ENCODE measurements around the gene TTC28.
A peak's percentile ranks its signal among the peaks of the same experiment; 100 is the strongest.

The TTC28 gene

DNA sequence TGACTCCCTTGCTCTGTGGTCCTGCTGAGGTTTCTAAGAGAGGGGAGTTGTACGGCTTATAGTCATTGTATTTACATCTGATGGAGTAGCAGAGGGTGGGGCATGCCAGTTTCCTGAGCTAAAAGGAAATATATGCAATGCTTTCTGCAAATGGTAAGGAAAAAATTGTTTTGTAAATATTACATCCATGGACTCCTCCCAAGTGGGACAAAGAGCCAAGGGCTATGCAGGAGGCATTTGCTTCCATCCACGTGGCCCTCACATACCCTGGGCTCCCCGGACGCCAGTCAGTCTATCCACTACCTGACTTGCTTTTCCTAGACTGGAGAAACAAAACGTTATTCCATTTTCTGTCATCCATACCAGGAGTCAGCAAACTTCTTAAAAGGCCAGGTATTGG lies 700.8 kb downstream of the TTC28 start:
- DNase-seq, result no peak

DNA sequence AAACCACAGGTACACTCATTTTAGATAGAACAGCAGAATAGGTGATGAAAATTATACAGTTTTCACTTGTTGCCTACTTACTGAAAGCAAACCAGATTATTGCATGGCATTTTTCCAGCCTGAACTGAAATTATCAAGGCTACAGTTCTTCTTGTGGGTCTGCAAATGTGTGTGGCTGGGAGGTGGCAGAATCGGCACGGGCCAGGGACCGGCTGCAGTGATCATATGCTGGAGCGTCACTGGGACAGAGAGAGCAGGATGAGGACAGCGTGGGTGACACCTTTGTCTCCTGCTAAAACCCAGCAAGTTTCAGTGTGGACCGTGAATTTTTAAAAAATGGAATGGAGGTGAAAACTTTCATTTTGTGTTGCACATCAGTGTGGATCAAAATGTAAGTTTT lies 701.3 kb downstream of the TTC28 start:
- DNase-seq, result no peak

DNA sequence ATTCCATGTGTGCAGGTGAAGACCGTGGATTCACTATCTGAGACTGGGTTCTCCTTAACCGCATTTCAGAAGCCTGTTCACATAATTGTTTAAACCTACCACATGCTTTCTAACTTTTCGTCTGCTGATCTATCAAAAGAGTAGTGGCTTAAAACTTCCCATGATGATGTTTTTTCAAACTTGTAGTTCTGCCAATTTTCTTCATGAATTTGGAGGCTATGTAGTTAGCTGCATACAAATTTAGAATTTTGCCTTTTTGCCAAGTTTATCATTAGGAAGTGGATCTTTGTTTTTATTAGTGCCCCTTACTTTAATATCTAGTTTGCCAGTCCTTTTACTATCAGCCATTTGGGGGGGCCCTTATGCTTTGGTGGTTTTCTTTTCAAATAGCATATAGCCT lies 703.1 kb downstream of the TTC28 start:
- no peak for DNase-seq

DNA sequence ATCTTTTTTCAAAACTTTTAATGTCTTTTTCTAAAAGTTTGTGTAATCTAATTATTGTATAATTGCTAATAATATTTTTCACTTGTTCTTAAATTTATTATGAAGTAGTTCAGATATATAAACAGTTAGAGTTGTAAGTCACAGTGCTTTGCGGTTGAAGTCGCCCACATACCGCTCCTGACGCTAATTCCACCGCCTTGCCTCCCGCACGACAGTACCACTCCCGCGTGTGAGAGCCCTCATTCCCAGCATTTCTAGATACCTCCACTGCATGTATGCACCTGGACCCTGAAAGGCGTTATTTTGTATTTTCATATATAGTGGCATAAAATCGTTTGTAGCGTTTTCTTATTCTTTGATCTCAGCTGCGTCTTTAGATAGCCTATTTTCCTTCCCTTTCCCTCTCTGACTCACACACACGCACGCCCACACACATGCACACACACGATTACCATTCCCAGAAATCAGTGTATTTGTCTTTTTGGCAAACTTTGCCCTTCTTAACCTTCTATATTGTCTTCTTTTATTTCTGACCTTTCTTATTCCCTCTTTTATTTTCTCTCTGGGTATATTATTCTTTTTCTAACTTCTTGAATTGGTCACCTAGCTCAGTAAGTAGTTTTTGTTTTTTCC lies 704.1 kb downstream of the TTC28 start:
- peak; percentile 40 to 46 for DNase-seq

- DNase-seq, result no peak
Observed at GRCh38 chr22:27973846-27974245, 705.8 kb downstream of the TTC28 start.

- DNase-seq, result no peak
Observed at GRCh38 chr22:27972732-27973698, 706.6 kb downstream of the TTC28 start.

GRCh38 chr22:27971926-27972325 lies 707.7 kb downstream of the TTC28 start:
- no peak for DNase-seq

GRCh38 chr22:27970596-27971220 lies 708.9 kb downstream of the TTC28 start:
- DNase-seq, result no peak

DNA sequence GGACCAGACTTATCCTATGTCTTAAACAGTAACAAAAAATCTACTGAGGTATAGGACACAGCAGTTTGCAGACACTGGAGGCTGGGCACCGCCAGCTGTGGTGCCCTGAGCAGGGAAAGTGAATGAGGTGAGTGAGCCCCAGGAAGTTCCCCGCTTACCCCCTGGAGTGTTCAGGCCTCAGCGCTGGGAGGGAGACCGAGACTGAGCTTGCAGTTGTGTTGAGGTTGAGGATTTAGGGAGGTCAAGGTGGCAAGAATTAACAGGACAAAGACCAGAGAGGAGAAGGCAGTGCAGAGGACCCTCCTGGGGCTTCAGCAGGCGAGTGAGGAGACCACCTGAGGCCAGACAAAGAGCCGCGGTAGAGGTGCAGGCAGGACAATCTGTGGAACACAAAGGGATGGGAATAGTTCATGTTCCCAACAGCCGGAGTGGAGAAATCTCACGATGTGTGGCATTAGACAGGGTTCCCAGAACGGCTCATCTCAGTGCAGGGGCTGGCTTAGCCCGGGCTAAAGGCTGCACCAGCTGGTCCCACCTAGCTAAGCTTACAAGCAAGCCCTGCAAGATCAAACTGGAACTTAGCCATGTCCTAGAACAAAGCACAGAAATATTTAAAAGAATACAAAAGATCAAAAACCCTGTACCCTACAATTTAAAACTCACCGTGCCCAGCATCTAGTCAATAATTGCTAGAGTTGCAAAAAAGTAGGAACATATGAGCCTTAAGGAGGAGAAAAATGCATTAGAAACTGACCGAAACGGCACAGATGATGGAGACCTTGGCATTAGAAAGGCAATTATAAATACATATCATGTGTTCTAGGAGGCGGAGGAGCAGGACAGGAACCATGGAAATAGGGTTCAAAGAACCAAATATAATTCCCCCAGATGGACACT lies 713.2 kb downstream of the TTC28 start:
- DNase-seq, result no peak

DNA sequence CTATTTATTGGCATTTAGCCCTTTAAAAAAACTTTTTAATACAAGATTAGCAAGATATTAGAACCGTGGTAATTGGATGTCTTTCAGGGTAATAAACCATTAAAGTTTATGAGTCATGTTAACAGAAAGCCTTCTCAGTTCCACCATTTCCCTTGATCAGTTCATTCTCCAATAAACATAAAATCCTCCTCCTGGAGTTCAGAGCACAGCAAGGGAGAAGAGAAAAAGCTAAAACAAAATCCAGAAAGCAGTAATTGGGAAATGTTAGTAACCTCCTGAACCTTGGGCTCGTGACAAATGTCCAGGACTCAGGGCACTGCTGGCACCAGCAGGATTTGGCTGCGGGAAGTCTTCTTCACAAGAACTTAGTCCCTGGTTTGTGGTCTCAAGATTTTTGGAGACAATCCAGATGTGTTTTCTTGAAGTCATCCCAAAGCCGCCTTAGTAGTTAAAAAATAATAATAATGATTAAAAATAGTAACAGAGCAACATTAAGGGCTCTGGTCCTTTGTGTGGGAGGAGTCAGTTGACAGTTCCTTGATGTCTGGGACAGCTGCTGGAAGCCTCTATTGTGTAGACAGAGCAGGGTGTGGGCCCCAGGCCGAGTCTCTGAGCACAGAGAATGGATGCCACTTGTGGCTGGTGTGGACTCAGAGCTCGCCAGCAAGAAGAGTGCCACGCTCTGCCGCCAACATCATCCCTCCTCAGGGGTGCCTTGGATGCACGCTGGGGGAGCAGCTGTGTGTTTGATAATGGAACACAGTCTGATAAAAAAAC lies 717.2 kb downstream of the TTC28 start:
- no peak for DNase-seq

- no peak for DNase-seq
Observed at GRCh38 chr22:27961680-27962079, 718.0 kb downstream of the TTC28 start.

GRCh38 chr22:27961182-27961581 lies 718.5 kb downstream of the TTC28 start:
- DNase-seq, result no peak

DNA sequence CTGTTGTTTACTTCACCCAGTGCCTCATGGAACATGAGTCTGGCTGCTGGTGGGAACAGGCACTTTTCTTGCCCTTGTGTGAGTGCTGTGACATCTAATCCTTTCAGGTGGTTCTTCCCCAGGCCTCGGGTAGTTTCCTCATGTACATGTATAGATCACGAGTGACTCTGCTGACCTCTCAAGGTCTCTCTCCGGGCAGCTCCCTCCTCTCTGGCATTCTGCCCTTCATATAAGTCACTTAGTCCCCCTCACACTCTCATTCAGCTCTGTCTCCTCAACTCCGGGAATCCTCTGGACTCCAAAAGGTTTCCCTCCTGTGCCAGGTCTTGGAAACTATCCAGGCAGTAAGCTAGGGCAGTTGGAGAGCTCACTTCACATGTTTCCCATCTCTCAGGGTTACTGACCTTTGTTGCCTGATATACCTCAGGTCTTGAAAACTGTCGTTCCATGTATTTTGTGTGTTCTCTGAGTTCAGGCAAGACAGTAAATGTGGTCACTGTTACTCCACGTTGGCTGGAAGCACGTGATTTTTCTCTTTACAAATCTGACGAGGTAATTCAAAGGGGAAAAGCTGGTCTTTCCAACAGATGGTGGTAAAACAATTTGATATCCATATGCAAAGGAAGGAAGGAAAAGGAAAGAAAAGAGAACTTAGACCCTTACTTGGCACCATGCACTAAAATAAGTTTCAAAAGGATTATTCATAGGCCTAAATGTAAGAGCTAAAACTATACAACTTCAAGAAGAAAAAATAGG lies 720.1 kb downstream of the TTC28 start:
- no peak for DNase-seq

DNA sequence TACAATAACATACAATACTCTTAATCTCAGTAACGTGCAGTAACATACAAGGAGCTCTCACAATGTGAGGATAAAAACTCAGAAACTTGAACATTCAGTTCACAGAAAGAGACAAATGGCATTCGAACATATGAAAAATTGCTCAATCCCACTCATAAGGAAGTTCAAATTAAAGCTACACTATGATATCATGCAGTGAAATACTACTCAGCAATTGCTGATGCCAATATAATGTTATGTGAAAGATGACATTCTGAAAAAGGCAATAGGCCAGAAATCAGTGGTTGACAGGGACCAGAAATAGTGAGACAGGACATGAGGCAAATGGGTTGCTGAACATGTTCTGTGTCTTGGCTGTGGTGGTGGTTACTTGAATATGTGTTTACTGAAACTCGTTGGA lies 726.9 kb downstream of the TTC28 start:
- peak; percentile 60 to 69 for DNase-seq

- peak; percentile 40 to 58 for DNase-seq
Observed at GRCh38 chr22:27952091-27952490, 727.5 kb downstream of the TTC28 start.

GRCh38 chr22:27949421-27949820 lies 730.2 kb downstream of the TTC28 start:
- no peak for DNase-seq

- no peak for DNase-seq
Observed at GRCh38 chr22:27948569-27948968, 731.1 kb downstream of the TTC28 start.

DNA sequence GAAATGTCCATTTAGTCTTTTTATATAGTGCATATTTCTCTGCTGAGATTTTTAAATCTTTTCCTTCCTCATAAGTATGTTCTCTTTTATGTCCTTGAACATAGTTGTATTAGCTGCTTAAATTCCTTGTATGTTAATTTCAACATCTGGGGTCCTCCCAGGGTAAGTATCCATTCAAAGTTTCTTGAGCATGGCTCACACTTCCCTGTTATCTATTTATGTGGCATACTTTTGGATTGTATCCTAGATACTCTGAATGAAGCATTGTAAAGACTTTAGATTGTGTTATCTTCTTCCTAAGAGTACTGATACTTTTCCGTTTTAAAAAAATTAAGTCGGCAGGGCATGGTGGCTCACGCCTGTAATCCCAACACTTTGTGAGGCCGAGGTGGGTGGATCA lies 732.2 kb downstream of the TTC28 start:
- DNase-seq, result no peak

DNA sequence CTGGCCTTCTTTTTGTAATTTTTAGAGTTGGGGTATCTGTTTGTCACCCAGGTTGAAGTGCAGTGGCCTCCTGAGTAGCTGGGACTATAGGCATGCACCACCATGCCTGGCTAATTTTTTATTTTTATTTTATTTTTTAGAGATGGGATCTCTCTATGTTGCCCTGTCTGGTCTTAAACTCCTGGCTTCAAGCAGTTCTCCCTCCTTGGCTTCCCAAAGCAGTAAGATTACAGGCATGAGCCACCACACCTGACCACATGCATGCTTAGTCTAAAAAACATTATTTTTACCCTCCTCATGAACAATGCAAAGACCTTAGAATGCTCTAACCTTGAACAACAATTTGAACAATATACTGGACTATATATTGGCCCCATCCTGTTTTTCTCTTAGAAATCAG lies 738.5 kb downstream of the TTC28 start:
- DNase-seq, result no peak

DNA sequence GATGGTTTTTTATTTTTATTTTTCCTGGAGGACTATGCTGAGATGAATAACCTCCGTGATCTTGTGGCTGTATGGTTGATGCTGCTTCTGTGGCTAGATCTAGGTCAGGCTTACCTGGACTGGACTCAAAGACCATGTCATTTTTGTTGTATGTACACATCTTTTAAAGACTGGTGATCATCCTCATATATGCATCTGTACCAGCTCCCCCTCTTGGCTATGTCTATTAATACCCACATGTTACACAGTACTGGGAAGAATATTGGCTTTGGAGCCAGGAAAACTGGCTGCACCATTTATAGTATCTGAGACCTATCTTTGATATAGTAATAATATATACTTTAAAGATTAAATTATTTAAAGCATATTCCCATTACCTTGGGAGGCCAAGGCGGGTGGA lies 742.2 kb downstream of the TTC28 start:
- no peak for DNase-seq

- no peak for DNase-seq
Observed at GRCh38 chr22:27935897-27936296, 743.7 kb downstream of the TTC28 start.

All from inflammatory macrophage treated with lipopolysaccharide for 1 hour (primary cell).